SJSA1 (cell line): ENCODE results near the gene ZNF771. TPM values are rescaled to one million over a fixed set of nuclear protein-coding genes. Genes with fewer than 3 reads are reported as not detected.
"Not testable (repeated sequence)": the region's sequence is repeated elsewhere in the genome, so short reads cannot be mapped to it uniquely, and the experiment has no call there.

Source experiments
- DNase-seq, 2 experiments: peaks; one replicate each; pipeline ENCODE4 v3.0.0-alpha.2; 2015 to 2020; ENCODE audit warnings: low spot score in 2 of 2, low read depth in 1 of 2
- H3K27ac ChIP-seq: fragments of 250-450 bp; sonication (Bioruptor Pico); 2 replicates; pipeline ENCODE4 v1.5.1; 2020; ENCODE audit warnings: mild to moderate bottlenecking, moderate library complexity
- H3K27me3 ChIP-seq: fragments of 250-450 bp; sonication (Bioruptor Pico); replicated peaks from 2 replicates; pipeline ENCODE4 v1.5.1; 2020; ENCODE audit warnings: mild to moderate bottlenecking, moderate library complexity
- H3K36me3 ChIP-seq: fragments of 250-450 bp; sonication (Bioruptor Pico); 2 replicates; pipeline ENCODE4 v1.5.1; 2020; ENCODE audit warnings: mild to moderate bottlenecking
- H3K4me1 ChIP-seq: fragments of 250-450 bp; sonication (Bioruptor Pico); replicated peaks from 2 replicates; pipeline ENCODE4 v1.6.1; 2021; ENCODE audit warnings: mild to moderate bottlenecking
- H3K4me3 ChIP-seq: fragments of 250-450 bp; sonication (Bioruptor Pico); 2 replicates; pipeline ENCODE4 v1.5.1; 2020; ENCODE audit warnings: mild to moderate bottlenecking
- H3K9me3 ChIP-seq: fragments of 250-450 bp; sonication (Bioruptor Pico); replicated peaks from 2 replicates; pipeline ENCODE4 v1.5.1; 2020; ENCODE audit warnings: mild to moderate bottlenecking
- total RNA-seq: library from RNA; depleted of rRNA; stranded (reverse); fragments of >200 nt; shearing (Covaris generic); gene quantifications from 2 replicates; pipeline ENCODE4 v1.2.3, GENCODE V29; 2014

The ZNF771 gene
- total RNA-seq, 1 experiment from 2014 or later: 27.0 TPM

- Histone ChIP-seq H3K36me3 (0 out of 2 replicates have a peak, but pooled peaks cover 6% of the 10 kb centered on the region), H3K4me1 (peaks cover 22% of the 10 kb centered on the region)
Measured at GRCh38 chr16:30380072-30380802, 27.2 kb upstream of the ZNF771 start.

GRCh38 chr16:30380803-30381208 is 26.6 kb upstream of the ZNF771 start:
- H3K4me3 ChIP-seq: no peak overlapping the region
- H3K36me3 ChIP-seq: 0 out of 2 replicates have a peak, but pooled peaks cover 6% of the 10 kb centered on the region
- no peaks in the 10 kb centered on the region for H3K9me3 ChIP-seq
- no peak for DNase-seq
- H3K4me1 ChIP-seq: peaks cover 22% of the 10 kb centered on the region
- no peaks in the 10 kb centered on the region for H3K27me3 ChIP-seq
- H3K27ac ChIP-seq: no peak overlapping the region

More at GRCh38 chr16:30380072-30380802, 27.2 kb upstream of the ZNF771 start:
- no peaks in the 10 kb centered on the region for H3K27me3 ChIP-seq
- H3K27ac ChIP-seq: no peak overlapping the region
- no peak overlapping the region for H3K4me3 ChIP-seq
- H3K9me3 ChIP-seq: no peaks in the 10 kb centered on the region
- DNase-seq: no peak

- Histone ChIP-seq H3K9me3 (no peaks in the 10 kb centered on the region), H3K36me3 (0 out of 2 replicates have a peak, but pooled peaks cover 6% of the 10 kb centered on the region), H3K4me1 (peaks cover 22% of the 10 kb centered on the region), H3K27ac (no peak overlapping the region), H3K4me3 (no peak overlapping the region), H3K27me3 (no peaks in the 10 kb centered on the region)
- DNase-seq: no peak
Measured at GRCh38 chr16:30381291-30382041, 25.9 kb upstream of the ZNF771 start.

DNA sequence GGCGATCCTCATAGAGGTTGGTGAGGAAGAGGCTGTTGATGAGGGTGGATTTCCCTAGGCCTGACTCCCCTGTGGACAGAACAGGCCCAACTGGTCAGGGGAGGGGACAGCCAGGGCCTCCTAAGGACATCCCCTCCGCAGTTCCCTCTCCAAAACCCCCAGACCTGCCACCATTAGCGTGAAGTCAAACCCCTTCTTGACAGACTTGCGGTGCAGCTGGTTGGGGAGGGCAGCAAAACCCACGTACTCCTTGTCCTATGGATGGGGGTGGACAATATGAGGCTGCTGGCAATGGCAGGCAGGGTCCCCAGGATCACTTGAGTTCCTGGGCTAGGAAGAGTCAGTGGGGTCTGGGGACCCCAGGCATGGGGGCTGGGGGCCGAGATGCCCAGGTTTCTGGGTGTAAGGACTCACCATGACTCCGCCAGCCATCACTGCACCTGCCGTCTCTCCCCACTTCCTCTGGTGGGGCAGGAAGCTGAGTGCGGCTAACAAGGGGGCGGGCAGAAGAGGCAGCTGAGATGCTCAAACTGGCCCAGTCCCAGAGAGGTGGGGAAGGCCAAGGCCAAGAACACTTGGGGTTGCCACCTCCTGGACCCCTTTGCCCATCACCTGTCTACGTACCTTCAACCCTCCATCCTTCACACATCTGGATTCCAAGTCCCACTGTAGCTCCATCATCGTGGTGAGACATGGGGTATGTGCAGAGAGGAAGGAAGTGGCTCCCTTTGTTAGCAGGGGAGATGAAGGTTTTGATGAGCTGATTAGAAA is 25.1 kb upstream of the ZNF771 start, which contains the start of gene SEPTIN1:
SEPTIN1 (minus strand) TSS at position 451 of the 771 bp plus-strand sequence; CDS start at position 432, 19 bp downstream.
- Histone ChIP-seq H3K4me3 (no peak within 1 kb of the TSS), H3K9me3 (no peaks in the 10 kb centered on the region), H3K36me3 (0 out of 2 replicates have a peak, but pooled peaks cover 6% of the 10 kb centered on the region), H3K27ac (no peak within 1 kb of the TSS), H3K27me3 (no peaks in the 10 kb centered on the region), H3K4me1 (peaks cover 16% of the 10 kb centered on the region)
- DNase-seq: no peak

- H3K27me3 ChIP-seq: no peaks in the 10 kb centered on the region
- no peak overlapping the region for H3K27ac ChIP-seq
- no peak for DNase-seq
- H3K36me3 ChIP-seq: 0 out of 2 replicates have a peak, but pooled peaks cover 6% of the 10 kb centered on the region
- H3K4me3 ChIP-seq: no peak overlapping the region
- no peaks in the 10 kb centered on the region for H3K9me3 ChIP-seq
- H3K4me1 ChIP-seq: peaks cover 6% of the 10 kb centered on the region
Measured at GRCh38 chr16:30383521-30383920, 23.9 kb upstream of the ZNF771 start.

DNA sequence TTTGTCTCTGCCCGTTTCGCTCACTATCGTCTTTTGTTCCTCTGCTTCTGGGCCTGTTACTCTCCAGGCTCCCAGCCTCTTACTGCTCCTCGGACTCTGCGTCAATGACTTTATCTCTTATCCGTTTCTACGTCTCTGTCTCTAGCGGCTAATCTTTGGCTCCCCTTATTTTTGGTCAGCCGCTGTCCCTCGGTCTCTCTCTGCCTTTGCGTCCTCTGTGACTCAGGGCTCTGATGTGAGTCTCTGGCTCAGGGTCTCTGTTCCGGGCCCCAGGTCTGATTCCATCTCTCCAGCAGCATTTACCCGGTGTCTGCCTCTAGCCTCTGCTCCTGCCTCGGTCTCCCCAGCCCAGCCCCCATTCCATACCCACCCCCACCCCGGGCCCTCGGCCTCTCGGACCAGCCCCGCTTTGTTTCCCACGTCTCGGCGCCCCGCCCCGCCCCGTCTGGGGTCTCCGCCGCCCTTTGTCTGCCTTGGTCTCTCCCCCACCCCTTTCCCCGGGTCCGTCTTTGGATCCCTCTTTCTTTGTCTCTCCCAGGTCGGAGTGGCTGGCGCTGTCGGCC is 12.7 kb upstream of the ZNF771 start:
- DNase-seq: peak in 1 of 2 experiments; percentile 37
- Histone ChIP-seq H3K27me3 (no peaks in the 10 kb centered on the region), H3K36me3 (peaks cover 25% of the 10 kb centered on the region), H3K9me3 (no peaks in the 10 kb centered on the region), H3K4me3 (peak overlapping the region; percentile 91), H3K4me1 (peaks cover 20% of the 10 kb centered on the region), H3K27ac (peak overlapping the region; percentile 54)

DNA sequence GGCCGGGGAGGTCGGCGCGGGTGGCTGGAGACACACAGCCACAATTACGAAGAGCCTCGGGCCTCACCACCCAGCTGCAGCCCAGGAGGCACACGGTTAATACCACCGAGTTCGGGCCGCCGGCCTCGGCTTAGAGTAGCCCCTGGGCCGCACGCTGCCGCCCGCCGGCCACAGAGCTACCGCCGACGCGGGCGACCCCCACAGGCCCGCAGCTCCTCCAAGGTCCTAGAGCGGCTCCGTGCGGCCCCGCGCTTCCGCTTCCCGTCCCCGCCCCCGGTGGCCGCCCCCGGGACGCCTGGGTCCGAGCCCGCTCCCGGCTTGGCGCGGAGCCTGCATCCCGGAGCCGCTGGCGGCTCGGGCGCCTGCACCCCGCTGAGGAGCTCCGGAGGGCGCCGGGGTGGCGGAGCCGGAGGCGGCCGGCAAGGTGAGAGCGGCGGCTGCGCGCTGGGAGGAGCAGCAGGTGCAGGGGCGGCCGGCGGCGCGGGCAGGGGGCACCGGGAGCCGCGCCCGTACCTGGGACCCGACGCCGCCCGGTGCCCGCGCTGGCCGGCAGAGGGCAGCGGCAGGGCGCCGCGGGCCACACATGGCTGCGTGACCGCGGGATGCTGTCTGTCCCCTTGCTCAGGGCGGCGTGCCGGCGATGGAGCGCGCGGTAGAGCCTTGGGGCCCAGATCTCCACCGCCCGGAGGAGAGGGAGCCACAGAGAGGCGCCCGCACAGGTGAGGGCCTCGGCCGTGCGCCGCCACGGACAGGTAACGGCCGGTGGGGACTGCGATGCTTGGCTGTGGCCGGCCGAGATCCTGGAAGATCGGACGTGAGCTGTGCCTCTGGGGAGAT is 12.0 kb upstream of the ZNF771 start, which contains the start of gene ZNF48:
ZNF48 (plus strand) TSS at position 266 of the 837 bp plus-strand sequence; CDS start at position 641, 375 bp downstream.
- Histone ChIP-seq H3K36me3 (peaks cover 25% of the 10 kb centered on the region), H3K27me3 (no peaks in the 10 kb centered on the region), H3K27ac (peak within 1 kb of the TSS; percentile 54), H3K9me3 (no peaks in the 10 kb centered on the region), H3K4me3 (peak within 1 kb of the TSS; percentile 91), H3K4me1 (peaks cover 27% of the 10 kb centered on the region)
- peak; percentile 69 to 86 for DNase-seq

DNA sequence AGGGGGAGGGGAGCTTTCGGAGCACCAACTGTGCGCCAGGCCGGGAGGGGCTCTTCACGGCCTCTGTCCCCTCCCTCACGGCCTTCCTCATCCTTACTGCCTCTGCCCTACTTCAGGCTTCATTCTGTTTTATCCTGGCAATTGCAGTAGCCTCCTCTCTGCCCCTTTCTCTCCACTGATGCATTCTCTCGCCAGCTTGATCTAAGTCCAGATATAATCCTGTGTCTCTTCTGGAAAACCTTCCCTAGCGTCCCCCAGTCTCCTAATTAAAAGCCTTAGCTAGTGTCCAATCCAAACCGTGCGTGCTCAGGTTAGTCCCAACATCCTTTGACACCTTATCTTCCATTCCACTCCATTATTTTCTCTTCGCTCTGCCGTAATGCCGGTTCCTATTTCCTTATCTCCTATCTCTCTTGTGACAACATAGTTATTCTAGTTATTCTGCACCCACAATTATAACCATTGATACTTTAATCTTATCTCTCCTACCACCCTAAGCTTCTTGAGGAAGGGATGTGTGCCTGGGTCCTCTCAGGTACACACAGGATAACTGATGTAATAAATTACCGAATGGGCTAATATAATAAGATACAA is 11.3 kb upstream of the ZNF771 start:
- H3K4me3 ChIP-seq: peak overlapping the region; percentile 91
- H3K4me1 ChIP-seq: peaks cover 33% of the 10 kb centered on the region
- H3K27ac ChIP-seq: no peak overlapping the region
- DNase-seq: no peak
- no peaks in the 10 kb centered on the region for H3K9me3 ChIP-seq
- no peaks in the 10 kb centered on the region for H3K27me3 ChIP-seq
- H3K36me3 ChIP-seq: peaks cover 25% of the 10 kb centered on the region

- H3K27me3 ChIP-seq, DNase-seq, H3K9me3 ChIP-seq, H3K4me3 ChIP-seq, H3K27ac ChIP-seq: not testable (repeated sequence)
- Histone ChIP-seq H3K4me1 (peaks cover 36% of the 10 kb centered on the region), H3K36me3 (peaks cover 25% of the 10 kb centered on the region)
Measured at GRCh38 chr16:30396627-30397026, 10.8 kb upstream of the ZNF771 start.

DNA sequence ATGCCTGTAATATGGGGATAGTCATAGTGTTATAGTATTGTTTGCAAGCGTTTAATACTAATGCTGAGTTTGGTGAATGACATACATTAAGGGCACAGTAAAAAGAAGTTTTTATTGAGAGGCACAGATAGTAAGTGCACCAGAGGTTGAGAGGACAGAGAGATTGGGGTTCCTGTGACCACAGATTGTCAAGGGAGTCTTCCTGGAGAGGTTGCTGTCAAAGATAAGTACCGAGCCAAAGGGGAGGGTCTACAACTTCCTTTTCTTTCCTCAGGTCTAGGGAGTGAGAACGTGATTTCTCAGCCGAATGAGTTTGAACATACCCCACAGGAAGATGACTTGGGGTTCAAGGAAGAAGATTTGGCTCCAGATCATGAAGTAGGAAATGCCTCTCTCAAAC is 10.3 kb upstream of the ZNF771 start:
- H3K4me3 ChIP-seq: no peak overlapping the region
- H3K4me1 ChIP-seq: peaks cover 36% of the 10 kb centered on the region
- no peaks in the 10 kb centered on the region for H3K9me3 ChIP-seq
- no peaks in the 10 kb centered on the region for H3K27me3 ChIP-seq
- peaks cover 25% of the 10 kb centered on the region for H3K36me3 ChIP-seq
- H3K27ac ChIP-seq: no peak overlapping the region
- DNase-seq: no peak

GRCh38 chr16:30397776-30398660 is 9.4 kb upstream of the ZNF771 start:
- no peaks in the 10 kb centered on the region for H3K9me3 ChIP-seq
- peaks cover 36% of the 10 kb centered on the region for H3K4me1 ChIP-seq
- H3K27me3 ChIP-seq: no peaks in the 10 kb centered on the region
- no peak overlapping the region for H3K27ac ChIP-seq
- no peak overlapping the region for H3K4me3 ChIP-seq
- no peak for DNase-seq
- peaks cover 25% of the 10 kb centered on the region for H3K36me3 ChIP-seq
